HCT116 (cell line): ENCODE data around the gene TEX2.

Source experiments
- CTCF ChIP-seq, 3 experiments: fragments of 200-600 bp in 1 of 3; sonication (generic) in 1 of 3; IDR thresholded peaks in 2 of 3; conservative IDR thresholded peaks in 1 of 3; 2 replicates each; pipeline ENCODE4 v1.5.1; 2012 to 2017; ENCODE audit warnings: low read depth in 2 of 3, low read length in 2 of 3, antibody characterized with exemption in 1 of 3, borderline replicate concordance in 1 of 3, control low read depth in 1 of 3, mild to moderate bottlenecking in 1 of 3, mixed read lengths in 1 of 3, mixed run types in 1 of 3, moderate library complexity in 1 of 3; ENCODE audit not compliant: insufficient read depth in 1 of 3
- EZH2 ChIP-seq: fragments of 200-600 bp; sonication (generic); IDR thresholded peaks from 2 replicates; pipeline ENCODE4 v1.6.1; 2017; ENCODE audit warnings: antibody characterized with exemption, mixed run types
- EZH2phosphoT487 ChIP-seq: fragments of 200-600 bp; IDR thresholded peaks from 2 replicates; pipeline ENCODE4 v1.6.1; 2018; ENCODE audit warnings: antibody characterized with exemption, borderline replicate concordance
- MAX ChIP-seq: IDR thresholded peaks from 2 replicates; pipeline ENCODE4 v1.6.1; 2012
- POLR2A ChIP-seq: IDR thresholded peaks from 2 replicates; pipeline ENCODE4 v1.7.0; 2011; ENCODE audit warnings: borderline replicate concordance; ENCODE audit not compliant: insufficient read depth, insufficient read length; ENCODE audit errors: extremely low read depth
- POLR2AphosphoS5 ChIP-seq: IDR thresholded peaks from 2 replicates; pipeline ENCODE4 v1.6.1; 2011; ENCODE audit warnings: mild to moderate bottlenecking, low read depth, low read length, moderate library complexity
- REST ChIP-seq: IDR thresholded peaks from 2 replicates; pipeline ENCODE4 v1.6.1; 2012; ENCODE audit warnings: low read depth
- YY1 ChIP-seq: IDR thresholded peaks from 2 replicates; pipeline ENCODE4 v1.6.1; 2011; ENCODE audit warnings: low read length, low read depth, moderate library complexity, mild to moderate bottlenecking; ENCODE audit not compliant: insufficient replicate concordance; ENCODE audit errors: extremely low read depth

- TF ChIP-seq EZH2 (no peak), CTCF (IDR thresholded peaks at IDR 0.05 in 2 of 3, conservative IDR thresholded peaks at IDR 0.05 in 1 of 3; ENCODE audit: borderline replicate concordance in 1 of 3, insufficient read depth in 1 of 3, low read depth in 2 of 3, low read length in 2 of 3) (no peak), REST (no peak), POLR2AphosphoS5 (no peak), EZH2phosphoT487 (no peak), MAX (no peak), YY1 (no peak), POLR2A (no peak)
Measured at GRCh38 chr17:64185101-64185500, 78.0 kb downstream of the TEX2 start.
